Ovary (tissue), 3 donors: ENCODE data around the gene CASP14.

Source experiments
- EP300 ChIP-seq: sonication (generic); formaldehyde crosslinking; IDR thresholded peaks from one replicate; pipeline ENCODE4 v1.6.1; 2017; ENCODE audit warnings: antibody characterized with exemption
- TF ChIP-seq, protein P1 (sequence below), 3 donors: fragments of 450-650 bp in 2 of 3; fragments of 200-600 bp in 1 of 3; IDR thresholded peaks; one replicate each; pipeline versions ENCODE4 v1.5.1 to v1.8.0; 2016 to 2022; ENCODE audit warnings: antibody characterized with exemption in 3 of 3, mild to moderate bottlenecking in 1 of 3
- donor health status: DM: no; HTN: no; CAD: no.

DNA sequence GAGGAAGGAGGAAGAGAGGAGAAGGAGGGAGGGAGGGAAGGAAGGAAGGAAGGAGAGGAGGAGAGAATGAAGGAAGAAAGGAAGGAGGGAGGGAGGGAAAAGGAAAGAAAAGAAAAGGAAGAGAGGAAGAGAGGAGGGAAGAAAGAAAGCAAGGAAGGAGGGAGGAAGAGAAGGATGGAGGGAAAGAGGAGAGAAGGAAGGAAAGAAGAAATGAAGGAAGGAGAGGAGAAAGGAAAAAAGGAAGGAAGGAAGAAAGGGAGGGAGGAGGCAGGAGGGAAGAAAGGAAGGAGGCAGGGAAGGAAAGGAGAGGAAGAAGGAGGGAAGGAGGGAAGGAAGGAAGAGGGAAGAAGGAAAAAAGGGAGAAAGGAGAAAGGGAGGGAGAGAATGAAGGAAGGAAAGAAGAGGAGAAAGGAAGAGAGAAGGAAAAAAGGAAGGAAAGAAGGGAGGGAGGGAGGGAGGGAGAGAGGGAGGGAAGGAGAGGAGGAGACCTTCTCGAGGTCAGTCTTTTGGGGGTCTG lies 13.4 kb upstream of the CASP14 start:
- TF ChIP-seq, protein P1, sequence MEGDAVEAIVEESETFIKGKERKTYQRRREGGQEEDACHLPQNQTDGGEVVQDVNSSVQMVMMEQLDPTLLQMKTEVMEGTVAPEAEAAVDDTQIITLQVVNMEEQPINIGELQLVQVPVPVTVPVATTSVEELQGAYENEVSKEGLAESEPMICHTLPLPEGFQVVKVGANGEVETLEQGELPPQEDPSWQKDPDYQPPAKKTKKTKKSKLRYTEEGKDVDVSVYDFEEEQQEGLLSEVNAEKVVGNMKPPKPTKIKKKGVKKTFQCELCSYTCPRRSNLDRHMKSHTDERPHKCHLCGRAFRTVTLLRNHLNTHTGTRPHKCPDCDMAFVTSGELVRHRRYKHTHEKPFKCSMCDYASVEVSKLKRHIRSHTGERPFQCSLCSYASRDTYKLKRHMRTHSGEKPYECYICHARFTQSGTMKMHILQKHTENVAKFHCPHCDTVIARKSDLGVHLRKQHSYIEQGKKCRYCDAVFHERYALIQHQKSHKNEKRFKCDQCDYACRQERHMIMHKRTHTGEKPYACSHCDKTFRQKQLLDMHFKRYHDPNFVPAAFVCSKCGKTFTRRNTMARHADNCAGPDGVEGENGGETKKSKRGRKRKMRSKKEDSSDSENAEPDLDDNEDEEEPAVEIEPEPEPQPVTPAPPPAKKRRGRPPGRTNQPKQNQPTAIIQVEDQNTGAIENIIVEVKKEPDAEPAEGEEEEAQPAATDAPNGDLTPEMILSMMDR (IDR thresholded peaks at IDR 0.05), result no peak
- TF ChIP-seq EP300, result no peak
